HepG2 (cell line): ENCODE measurements around the gene UNC13D. TPM values are rescaled to one million over a fixed set of nuclear protein-coding genes. Genes with fewer than 3 reads are reported as not detected.

ENCODE experiments used
- ARID2 ChIP-seq: sonication (generic); formaldehyde crosslinking; IDR thresholded peaks from 2 replicates; pipeline ENCODE4 v1.8.1; 2022; ENCODE audit warnings: mild to moderate bottlenecking, missing genetic modification reagents, borderline replicate concordance
- DR1 ChIP-seq: sonication (generic); formaldehyde crosslinking; IDR thresholded peaks from 2 replicates; pipeline ENCODE4 v1.8.0; 2021; ENCODE audit warnings: mild to moderate bottlenecking, missing genetic modification reagents, inconsistent platforms
- MZF1 ChIP-seq: sonication (generic); formaldehyde crosslinking; IDR thresholded peaks from 2 replicates; pipeline ENCODE4 v1.8.1; 2023; ENCODE audit warnings: mild to moderate bottlenecking, missing genetic modification reagents, borderline replicate concordance
- NFIB ChIP-seq: sonication (generic); formaldehyde crosslinking; IDR thresholded peaks from 2 replicates; pipeline ENCODE4 v1.9.0; 2021; ENCODE audit warnings: missing genetic modification reagents, mild to moderate bottlenecking, borderline replicate concordance
- PLRG1 ChIP-seq: fragments of 450-650 bp; conservative IDR thresholded peaks from 2 replicates; pipeline ENCODE4 v1.6.1; 2016
- RFX1 ChIP-seq: fragments of 450-650 bp; IDR thresholded peaks from 2 replicates; pipeline ENCODE4 v1.6.1; 2017
- SIN3B ChIP-seq: fragments of 150-350 bp; IDR thresholded peaks from 2 replicates; pipeline ENCODE4 v1.6.1; 2014; ENCODE audit warnings: low read length
- ZNF3 ChIP-seq: IDR thresholded peaks from 2 replicates; pipeline ENCODE4 v1.7.0; 2017; ENCODE audit warnings: inconsistent platforms
- ZNF33B ChIP-seq: sonication (generic); formaldehyde crosslinking; IDR thresholded peaks from 2 replicates; pipeline ENCODE4 v1.5.1; 2020; ENCODE audit warnings: mild to moderate bottlenecking, missing genetic modification reagents
- ZNF556 ChIP-seq: sonication (generic); formaldehyde crosslinking; IDR thresholded peaks from 2 replicates; pipeline ENCODE4 v1.4.0; 2020; ENCODE audit warnings: mild to moderate bottlenecking, missing genetic modification reagents, borderline replicate concordance
- ZNF773 ChIP-seq: sonication (generic); formaldehyde crosslinking; IDR thresholded peaks from 2 replicates; pipeline ENCODE4 v1.4.0; 2020; ENCODE audit warnings: missing genetic modification reagents, borderline replicate concordance
- polyA plus RNA-seq, 8 experiments: library from polyadenylated mRNA; depleted of rRNA in 3 of 8; stranded (reverse) in 7 of 8; unstranded in 1 of 8; fragments of >200 nt; fragmentation: Illumina TruSeq in 4 of 8; extraction: Trizol in 4 of 8; gene quantifications; 2 replicates each; pipeline versions ENCODE4 v1.2.1 to v1.2.3, GENCODE V29; 2011 to 2016; ENCODE audit warnings: low read depth in 4 of 8, missing spikeins in 1 of 8, mixed read lengths in 1 of 8; ENCODE audit not compliant: insufficient read depth in 1 of 8
- total RNA-seq, 5 experiments: library from RNA; depleted of rRNA; stranded (reverse); fragments of >200 nt; fragmentation: Illumina TruSeq; extraction: Trizol; gene quantifications; 2 replicates each; pipeline ENCODE4 v1.2.3, GENCODE V29; 2016; ENCODE audit warnings: low read depth in 1 of 5
- TF ChIP-seq, protein P1 (sequence below): sonication (generic); formaldehyde crosslinking; IDR thresholded peaks from 2 replicates; pipeline ENCODE4 v1.5.1; 2020; ENCODE audit warnings: mild to moderate bottlenecking, missing genetic modification reagents, borderline replicate concordance
- TF ChIP-seq, protein P2 (sequence below): sonication (generic); formaldehyde crosslinking; IDR thresholded peaks from 2 replicates; pipeline ENCODE4 v1.9.0; 2021; ENCODE audit warnings: missing genetic modification reagents, borderline replicate concordance
- TF ChIP-seq, protein P3 (sequence below): sonication (generic); formaldehyde crosslinking; IDR thresholded peaks from 2 replicates; pipeline ENCODE4 v1.8.1; 2022; ENCODE audit warnings: low read depth, mild to moderate bottlenecking, missing genetic modification reagents
- TF ChIP-seq, protein P4 (sequence below): sonication (generic); formaldehyde crosslinking; IDR thresholded peaks from 2 replicates; pipeline ENCODE4 v1.4.0; 2020; ENCODE audit warnings: missing genetic modification reagents, borderline replicate concordance

UNC13D gene
- total and polyA plus RNA-seq, 2 of the 13 experiments (the other 11 are each of a cell fraction or from before 2014, with no cell fraction given) = 29.7 to 42.7 TPM

DNA sequence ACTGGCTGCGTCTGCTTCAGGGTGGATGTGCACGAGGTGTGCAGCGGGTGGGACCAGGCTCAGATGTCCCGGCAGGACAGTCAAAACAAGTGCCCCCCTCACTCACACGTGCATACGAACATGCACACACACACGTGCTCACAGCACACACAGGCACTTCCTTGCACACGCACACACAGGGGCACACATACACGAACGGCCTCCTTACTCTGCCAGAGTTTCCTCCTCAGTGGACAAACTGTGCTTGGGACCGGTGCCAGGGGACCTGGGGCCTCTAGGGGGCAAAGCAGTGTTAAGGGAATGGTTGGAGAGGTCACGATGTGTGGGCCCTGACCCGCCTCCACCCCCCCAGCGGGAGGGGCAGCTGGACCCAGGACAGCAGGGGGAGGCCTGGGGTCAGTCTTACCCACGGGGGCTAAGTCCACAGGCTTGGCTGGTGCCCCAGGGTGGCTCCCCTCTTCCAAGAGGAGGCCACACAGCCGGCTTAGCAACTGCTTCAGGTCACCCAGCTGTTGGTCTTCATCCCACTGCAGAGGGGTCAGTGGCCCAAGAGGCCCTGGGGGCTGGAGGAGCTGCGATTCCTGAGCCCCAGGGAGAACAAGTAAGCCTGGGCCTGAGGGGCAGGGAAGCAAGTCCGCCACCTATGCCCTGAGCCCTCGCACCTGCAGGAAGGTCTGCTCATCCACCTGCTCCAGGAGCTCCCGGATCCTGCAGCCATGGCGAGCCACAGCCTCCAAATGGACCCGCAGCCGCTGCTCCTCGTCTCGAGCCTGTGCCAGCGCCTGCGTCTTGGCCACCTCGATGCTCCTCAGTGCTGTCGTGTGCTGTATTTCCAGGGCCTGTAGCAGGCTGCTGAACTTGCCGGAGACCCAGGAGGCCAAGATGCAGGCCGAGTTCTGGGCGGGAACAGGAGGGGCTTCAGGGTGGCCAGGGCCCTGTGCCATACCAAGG is 47.7 kb upstream of the UNC13D start (continued):
- TF ChIP-seq, protein P1, sequence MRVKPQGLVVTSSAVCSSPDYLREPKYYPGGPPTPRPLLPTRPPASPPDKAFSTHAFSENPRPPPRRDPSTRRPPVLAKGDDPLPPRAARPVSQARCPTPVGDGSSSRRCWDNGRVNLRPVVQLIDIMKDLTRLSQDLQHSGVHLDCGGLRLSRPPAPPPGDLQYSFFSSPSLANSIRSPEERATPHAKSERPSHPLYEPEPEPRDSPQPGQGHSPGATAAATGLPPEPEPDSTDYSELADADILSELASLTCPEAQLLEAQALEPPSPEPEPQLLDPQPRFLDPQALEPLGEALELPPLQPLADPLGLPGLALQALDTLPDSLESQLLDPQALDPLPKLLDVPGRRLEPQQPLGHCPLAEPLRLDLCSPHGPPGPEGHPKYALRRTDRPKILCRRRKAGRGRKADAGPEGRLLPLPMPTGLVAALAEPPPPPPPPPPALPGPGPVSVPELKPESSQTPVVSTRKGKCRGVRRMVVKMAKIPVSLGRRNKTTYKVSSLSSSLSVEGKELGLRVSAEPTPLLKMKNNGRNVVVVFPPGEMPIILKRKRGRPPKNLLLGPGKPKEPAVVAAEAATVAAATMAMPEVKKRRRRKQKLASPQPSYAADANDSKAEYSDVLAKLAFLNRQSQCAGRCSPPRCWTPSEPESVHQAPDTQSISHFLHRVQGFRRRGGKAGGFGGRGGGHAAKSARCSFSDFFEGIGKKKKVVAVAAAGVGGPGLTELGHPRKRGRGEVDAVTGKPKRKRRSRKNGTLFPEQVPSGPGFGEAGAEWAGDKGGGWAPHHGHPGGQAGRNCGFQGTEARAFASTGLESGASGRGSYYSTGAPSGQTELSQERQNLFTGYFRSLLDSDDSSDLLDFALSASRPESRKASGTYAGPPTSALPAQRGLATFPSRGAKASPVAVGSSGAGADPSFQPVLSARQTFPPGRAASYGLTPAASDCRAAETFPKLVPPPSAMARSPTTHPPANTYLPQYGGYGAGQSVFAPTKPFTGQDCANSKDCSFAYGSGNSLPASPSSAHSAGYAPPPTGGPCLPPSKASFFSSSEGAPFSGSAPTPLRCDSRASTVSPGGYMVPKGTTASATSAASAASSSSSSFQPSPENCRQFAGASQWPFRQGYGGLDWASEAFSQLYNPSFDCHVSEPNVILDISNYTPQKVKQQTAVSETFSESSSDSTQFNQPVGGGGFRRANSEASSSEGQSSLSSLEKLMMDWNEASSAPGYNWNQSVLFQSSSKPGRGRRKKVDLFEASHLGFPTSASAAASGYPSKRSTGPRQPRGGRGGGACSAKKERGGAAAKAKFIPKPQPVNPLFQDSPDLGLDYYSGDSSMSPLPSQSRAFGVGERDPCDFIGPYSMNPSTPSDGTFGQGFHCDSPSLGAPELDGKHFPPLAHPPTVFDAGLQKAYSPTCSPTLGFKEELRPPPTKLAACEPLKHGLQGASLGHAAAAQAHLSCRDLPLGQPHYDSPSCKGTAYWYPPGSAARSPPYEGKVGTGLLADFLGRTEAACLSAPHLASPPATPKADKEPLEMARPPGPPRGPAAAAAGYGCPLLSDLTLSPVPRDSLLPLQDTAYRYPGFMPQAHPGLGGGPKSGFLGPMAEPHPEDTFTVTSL (CRISPR knock-in tag) = no peak
- peak; percentile 94; the same call in 1 of the 2 replicates for TF ChIP-seq ARID2
- TF ChIP-seq RFX1 = no peak
- 0 out of 2 replicates have a peak, but pooled peaks have one; percentile 20 for TF ChIP-seq MZF1
- TF ChIP-seq DR1 (CRISPR knock-in tag) = peak; percentile 62; the same call in 1 of the 2 replicates
- TF ChIP-seq PLRG1 = no peak
- TF ChIP-seq, protein P2, sequence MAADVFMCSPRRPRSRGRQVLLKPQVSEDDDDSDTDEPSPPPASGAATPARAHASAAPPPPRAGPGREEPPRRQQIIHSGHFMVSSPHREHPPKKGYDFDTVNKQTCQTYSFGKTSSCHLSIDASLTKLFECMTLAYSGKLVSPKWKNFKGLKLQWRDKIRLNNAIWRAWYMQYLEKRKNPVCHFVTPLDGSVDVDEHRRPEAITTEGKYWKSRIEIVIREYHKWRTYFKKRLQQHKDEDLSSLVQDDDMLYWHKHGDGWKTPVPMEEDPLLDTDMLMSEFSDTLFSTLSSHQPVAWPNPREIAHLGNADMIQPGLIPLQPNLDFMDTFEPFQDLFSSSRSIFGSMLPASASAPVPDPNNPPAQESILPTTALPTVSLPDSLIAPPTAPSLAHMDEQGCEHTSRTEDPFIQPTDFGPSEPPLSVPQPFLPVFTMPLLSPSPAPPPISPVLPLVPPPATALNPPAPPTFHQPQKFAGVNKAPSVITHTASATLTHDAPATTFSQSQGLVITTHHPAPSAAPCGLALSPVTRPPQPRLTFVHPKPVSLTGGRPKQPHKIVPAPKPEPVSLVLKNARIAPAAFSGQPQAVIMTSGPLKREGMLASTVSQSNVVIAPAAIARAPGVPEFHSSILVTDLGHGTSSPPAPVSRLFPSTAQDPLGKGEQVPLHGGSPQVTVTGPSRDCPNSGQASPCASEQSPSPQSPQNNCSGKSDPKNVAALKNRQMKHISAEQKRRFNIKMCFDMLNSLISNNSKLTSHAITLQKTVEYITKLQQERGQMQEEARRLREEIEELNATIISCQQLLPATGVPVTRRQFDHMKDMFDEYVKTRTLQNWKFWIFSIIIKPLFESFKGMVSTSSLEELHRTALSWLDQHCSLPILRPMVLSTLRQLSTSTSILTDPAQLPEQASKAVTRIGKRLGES (CRISPR knock-in tag) = no peak; the same call in 1 of the 2 replicates
- no peak for TF ChIP-seq SIN3B
- no peak; the same call in 1 of the 2 replicates for TF ChIP-seq ZNF33B (CRISPR knock-in tag)
- no peak for TF ChIP-seq ZNF3 (CRISPR knock-in tag)
- TF ChIP-seq, protein P3, sequence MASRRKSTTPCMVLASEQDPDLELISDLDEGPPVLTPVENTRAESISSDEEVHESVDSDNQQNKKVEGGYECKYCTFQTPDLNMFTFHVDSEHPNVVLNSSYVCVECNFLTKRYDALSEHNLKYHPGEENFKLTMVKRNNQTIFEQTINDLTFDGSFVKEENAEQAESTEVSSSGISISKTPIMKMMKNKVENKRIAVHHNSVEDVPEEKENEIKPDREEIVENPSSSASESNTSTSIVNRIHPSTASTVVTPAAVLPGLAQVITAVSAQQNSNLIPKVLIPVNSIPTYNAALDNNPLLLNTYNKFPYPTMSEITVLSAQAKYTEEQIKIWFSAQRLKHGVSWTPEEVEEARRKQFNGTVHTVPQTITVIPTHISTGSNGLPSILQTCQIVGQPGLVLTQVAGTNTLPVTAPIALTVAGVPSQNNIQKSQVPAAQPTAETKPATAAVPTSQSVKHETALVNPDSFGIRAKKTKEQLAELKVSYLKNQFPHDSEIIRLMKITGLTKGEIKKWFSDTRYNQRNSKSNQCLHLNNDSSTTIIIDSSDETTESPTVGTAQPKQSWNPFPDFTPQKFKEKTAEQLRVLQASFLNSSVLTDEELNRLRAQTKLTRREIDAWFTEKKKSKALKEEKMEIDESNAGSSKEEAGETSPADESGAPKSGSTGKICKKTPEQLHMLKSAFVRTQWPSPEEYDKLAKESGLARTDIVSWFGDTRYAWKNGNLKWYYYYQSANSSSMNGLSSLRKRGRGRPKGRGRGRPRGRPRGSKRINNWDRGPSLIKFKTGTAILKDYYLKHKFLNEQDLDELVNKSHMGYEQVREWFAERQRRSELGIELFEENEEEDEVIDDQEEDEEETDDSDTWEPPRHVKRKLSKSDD = peak; percentile 23; the same call in 1 of the 2 replicates
- TF ChIP-seq ZNF773 = 0 out of 2 replicates have a peak, but pooled peaks have one; percentile 40
- TF ChIP-seq ZNF556 (CRISPR knock-in tag) = no peak; the same call in 1 of the 2 replicates
- TF ChIP-seq NFIB (CRISPR knock-in tag) = peak; percentile 80
- TF ChIP-seq, protein P4, sequence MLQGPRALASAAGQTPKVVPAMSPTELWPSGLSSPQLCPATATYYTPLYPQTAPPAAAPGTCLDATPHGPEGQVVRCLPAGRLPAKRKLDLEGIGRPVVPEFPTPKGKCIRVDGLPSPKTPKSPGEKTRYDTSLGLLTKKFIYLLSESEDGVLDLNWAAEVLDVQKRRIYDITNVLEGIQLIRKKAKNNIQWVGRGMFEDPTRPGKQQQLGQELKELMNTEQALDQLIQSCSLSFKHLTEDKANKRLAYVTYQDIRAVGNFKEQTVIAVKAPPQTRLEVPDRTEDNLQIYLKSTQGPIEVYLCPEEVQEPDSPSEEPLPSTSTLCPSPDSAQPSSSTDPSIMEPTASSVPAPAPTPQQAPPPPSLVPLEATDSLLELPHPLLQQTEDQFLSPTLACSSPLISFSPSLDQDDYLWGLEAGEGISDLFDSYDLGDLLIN = 0 out of 2 replicates have a peak, but pooled peaks have one; percentile 65
